ENCODE measurements around the gene SOX6.

- no peak for TF ChIP-seq MAX (IDR thresholded peaks at IDR 0.05)
- no peak for TF ChIP-seq CTCF (CRISPR knock-in tag; IDR thresholded peaks at IDR 0.05)
- no peak for TF ChIP-seq HDAC1 (CRISPR knock-in tag; IDR thresholded peaks at IDR 0.05)
- TF ChIP-seq ZNF891 (CRISPR knock-in tag; IDR thresholded peaks at IDR 0.05) = no peak
- TF ChIP-seq MNT (IDR thresholded peaks at IDR 0.05) = no peak
- TF ChIP-seq BHLHE40 (IDR thresholded peaks at IDR 0.05; ENCODE audit: low read length) = no peak
- no peak for TF ChIP-seq POLR2A (IDR thresholded peaks at IDR 0.05; ENCODE audit: insufficient read depth in 1 of 2, low read depth in 2 of 2, low read length in 2 of 2)
Observed at GRCh38 chr11:16136792-16137390, 219.5 kb downstream of the SOX6 start.
